ENCODE measurements around the gene FAM168B.

The FAM168B gene

GRCh38 chr2:131058214-131058843, 34.9 kb downstream of the FAM168B start:
- TF ChIP-seq CTCF (conservative IDR thresholded peaks at IDR 0.05), result no peak
- no peak overlapping the region for H3K27ac ChIP-seq

- TF ChIP-seq CTCF (conservative IDR thresholded peaks at IDR 0.05), result no peak
- no peak overlapping the region for H3K27ac ChIP-seq
These were observed 36.4 kb downstream of the FAM168B start for GRCh38 chr2:131056932-131057287.

- no peak overlapping the region for H3K27ac ChIP-seq
- TF ChIP-seq CTCF (conservative IDR thresholded peaks at IDR 0.05), result no peak
These were observed 36.9 kb downstream of the FAM168B start for GRCh38 chr2:131056204-131056931.

- TF ChIP-seq CTCF (conservative IDR thresholded peaks at IDR 0.05), result no peak
- no peak overlapping the region for H3K27ac ChIP-seq
These were observed 37.8 kb downstream of the FAM168B start for GRCh38 chr2:131055169-131056065.

GRCh38 chr2:131054488-131054887, 38.8 kb downstream of the FAM168B start:
- H3K27ac ChIP-seq, result no peak overlapping the region
- TF ChIP-seq CTCF (conservative IDR thresholded peaks at IDR 0.05), result no peak

GRCh38 chr2:131052741-131053263, 40.5 kb downstream of the FAM168B start:
- TF ChIP-seq CTCF (conservative IDR thresholded peaks at IDR 0.05), result no peak
- peak overlapping the region; percentile 14; the same call in 1 of the 2 replicates for H3K27ac ChIP-seq

GRCh38 chr2:131050896-131051295, 42.4 kb downstream of the FAM168B start:
- TF ChIP-seq CTCF (conservative IDR thresholded peaks at IDR 0.05), result no peak
- no peak overlapping the region for H3K27ac ChIP-seq

Measured in VCaP (cell line).